ENCODE measurements around the gene S100A3. TPM values are rescaled to one million over a fixed set of nuclear protein-coding genes. Genes with fewer than 3 reads are reported as not detected.

The S100A3 gene
- total and polyA plus RNA-seq, 4 donors = not detected

DNA sequence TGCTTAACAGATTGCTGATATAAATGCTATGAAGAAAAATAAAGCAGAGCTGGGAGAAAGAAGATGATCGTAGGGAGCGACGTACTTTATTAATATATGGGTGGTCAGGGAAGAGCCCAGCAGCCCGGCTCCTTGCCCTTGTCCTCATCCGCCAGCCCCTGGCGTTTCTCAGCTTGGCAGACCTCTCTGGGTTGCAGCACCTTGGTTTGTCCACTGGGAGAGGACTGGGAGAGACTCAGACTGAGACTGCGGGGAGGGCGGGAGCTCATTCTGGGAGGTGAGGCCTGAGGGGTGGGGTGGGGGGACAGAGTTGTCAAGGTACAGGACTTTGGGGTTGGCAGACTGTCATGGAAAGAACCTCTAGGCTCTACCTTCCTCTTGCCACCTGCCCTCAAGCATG, 3.3 kb upstream of the S100A3 start (continued):
- TF ChIP-seq NR2F2 (IDR thresholded peaks at IDR 0.05) = no peak
- TF ChIP-seq TAF1 (conservative IDR thresholded peaks at IDR 0.05) = no peak
- no peak for TF ChIP-seq HNF4A (conservative IDR thresholded peaks at IDR 0.05)
- no peak for TF ChIP-seq SP1 (IDR thresholded peaks at IDR 0.05)
- no peak for TF ChIP-seq RXRA (IDR thresholded peaks at IDR 0.05)
- TF ChIP-seq EGR1 (IDR thresholded peaks at IDR 0.05; ENCODE audit: low read depth in 2 of 2) = no peak
- no peak for TF ChIP-seq YY1 (IDR thresholded peaks at IDR 0.05)
- TF ChIP-seq, protein P1, sequence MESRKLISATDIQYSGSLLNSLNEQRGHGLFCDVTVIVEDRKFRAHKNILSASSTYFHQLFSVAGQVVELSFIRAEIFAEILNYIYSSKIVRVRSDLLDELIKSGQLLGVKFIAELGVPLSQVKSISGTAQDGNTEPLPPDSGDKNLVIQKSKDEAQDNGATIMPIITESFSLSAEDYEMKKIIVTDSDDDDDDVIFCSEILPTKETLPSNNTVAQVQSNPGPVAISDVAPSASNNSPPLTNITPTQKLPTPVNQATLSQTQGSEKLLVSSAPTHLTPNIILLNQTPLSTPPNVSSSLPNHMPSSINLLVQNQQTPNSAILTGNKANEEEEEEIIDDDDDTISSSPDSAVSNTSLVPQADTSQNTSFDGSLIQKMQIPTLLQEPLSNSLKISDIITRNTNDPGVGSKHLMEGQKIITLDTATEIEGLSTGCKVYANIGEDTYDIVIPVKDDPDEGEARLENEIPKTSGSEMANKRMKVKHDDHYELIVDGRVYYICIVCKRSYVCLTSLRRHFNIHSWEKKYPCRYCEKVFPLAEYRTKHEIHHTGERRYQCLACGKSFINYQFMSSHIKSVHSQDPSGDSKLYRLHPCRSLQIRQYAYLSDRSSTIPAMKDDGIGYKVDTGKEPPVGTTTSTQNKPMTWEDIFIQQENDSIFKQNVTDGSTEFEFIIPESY (IDR thresholded peaks at IDR 0.05) = no peak

DNA sequence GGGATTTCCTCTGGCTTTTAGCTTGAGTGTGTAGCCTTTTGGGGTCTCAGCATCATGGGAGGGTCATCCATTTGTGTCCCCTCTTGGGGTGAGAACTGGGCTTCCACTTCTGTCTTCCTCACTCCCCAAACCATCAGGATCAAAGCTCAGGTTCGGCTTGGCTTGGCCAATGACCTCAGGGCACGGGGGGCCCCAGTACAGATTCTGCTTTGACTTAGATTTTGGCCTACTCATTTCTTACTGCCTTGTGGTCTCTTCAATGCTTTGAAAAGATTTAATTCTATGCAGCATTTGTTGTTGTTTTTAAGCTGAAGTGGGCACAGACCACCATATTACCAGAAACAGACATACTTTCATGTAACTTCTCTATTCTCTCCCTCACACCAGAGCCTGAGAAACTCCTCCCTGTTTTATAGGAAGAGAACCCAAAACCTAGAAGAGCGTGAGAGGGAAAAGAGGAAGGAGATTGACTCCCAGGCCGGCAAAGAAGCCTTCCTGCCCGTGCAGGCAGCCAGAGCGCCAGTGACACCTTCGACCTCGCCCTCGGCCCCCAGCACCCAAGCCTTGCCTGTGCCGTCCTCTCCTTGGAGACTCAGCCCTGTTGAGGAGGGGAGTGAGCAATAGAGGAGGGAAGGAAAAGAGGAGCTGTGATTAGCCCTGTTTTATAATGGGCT, 1.9 kb upstream of the S100A3 start:
- no peaks in the 10 kb centered on the region for H3K27me3 ChIP-seq (ENCODE audit: control insufficient read depth in 4 of 4, insufficient read depth in 4 of 4, low read length in 3 of 4)
- no peak for TF ChIP-seq TAF1 (conservative IDR thresholded peaks at IDR 0.05)
- TF ChIP-seq, protein P2, sequence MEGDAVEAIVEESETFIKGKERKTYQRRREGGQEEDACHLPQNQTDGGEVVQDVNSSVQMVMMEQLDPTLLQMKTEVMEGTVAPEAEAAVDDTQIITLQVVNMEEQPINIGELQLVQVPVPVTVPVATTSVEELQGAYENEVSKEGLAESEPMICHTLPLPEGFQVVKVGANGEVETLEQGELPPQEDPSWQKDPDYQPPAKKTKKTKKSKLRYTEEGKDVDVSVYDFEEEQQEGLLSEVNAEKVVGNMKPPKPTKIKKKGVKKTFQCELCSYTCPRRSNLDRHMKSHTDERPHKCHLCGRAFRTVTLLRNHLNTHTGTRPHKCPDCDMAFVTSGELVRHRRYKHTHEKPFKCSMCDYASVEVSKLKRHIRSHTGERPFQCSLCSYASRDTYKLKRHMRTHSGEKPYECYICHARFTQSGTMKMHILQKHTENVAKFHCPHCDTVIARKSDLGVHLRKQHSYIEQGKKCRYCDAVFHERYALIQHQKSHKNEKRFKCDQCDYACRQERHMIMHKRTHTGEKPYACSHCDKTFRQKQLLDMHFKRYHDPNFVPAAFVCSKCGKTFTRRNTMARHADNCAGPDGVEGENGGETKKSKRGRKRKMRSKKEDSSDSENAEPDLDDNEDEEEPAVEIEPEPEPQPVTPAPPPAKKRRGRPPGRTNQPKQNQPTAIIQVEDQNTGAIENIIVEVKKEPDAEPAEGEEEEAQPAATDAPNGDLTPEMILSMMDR (IDR thresholded peaks at IDR 0.05; ENCODE audit: low read depth, low read length, missing input control) = no peak
- no peak for TF ChIP-seq RXRA (IDR thresholded peaks at IDR 0.05)
- TF ChIP-seq HNF4G (IDR thresholded peaks at IDR 0.05) = no peak
- TF ChIP-seq FOXA2 (IDR thresholded peaks at IDR 0.05) = no peak
- no peak for TF ChIP-seq YY1 (IDR thresholded peaks at IDR 0.05)
- no peak for TF ChIP-seq HNF4A (conservative IDR thresholded peaks at IDR 0.05)
- TF ChIP-seq, protein P3, sequence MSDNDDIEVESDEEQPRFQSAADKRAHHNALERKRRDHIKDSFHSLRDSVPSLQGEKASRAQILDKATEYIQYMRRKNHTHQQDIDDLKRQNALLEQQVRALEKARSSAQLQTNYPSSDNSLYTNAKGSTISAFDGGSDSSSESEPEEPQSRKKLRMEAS (IDR thresholded peaks at IDR 0.05) = no peak
- TF ChIP-seq, protein P4, sequence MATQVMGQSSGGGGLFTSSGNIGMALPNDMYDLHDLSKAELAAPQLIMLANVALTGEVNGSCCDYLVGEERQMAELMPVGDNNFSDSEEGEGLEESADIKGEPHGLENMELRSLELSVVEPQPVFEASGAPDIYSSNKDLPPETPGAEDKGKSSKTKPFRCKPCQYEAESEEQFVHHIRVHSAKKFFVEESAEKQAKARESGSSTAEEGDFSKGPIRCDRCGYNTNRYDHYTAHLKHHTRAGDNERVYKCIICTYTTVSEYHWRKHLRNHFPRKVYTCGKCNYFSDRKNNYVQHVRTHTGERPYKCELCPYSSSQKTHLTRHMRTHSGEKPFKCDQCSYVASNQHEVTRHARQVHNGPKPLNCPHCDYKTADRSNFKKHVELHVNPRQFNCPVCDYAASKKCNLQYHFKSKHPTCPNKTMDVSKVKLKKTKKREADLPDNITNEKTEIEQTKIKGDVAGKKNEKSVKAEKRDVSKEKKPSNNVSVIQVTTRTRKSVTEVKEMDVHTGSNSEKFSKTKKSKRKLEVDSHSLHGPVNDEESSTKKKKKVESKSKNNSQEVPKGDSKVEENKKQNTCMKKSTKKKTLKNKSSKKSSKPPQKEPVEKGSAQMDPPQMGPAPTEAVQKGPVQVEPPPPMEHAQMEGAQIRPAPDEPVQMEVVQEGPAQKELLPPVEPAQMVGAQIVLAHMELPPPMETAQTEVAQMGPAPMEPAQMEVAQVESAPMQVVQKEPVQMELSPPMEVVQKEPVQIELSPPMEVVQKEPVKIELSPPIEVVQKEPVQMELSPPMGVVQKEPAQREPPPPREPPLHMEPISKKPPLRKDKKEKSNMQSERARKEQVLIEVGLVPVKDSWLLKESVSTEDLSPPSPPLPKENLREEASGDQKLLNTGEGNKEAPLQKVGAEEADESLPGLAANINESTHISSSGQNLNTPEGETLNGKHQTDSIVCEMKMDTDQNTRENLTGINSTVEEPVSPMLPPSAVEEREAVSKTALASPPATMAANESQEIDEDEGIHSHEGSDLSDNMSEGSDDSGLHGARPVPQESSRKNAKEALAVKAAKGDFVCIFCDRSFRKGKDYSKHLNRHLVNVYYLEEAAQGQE (IDR thresholded peaks at IDR 0.05) = no peak
- TF ChIP-seq FOXA1 (IDR thresholded peaks at IDR 0.05) = no peak
- TF ChIP-seq JUND (IDR thresholded peaks at IDR 0.05) = no peak
- no peak for TF ChIP-seq GABPA (IDR thresholded peaks at IDR 0.05 in 1 of 2, conservative IDR thresholded peaks at IDR 0.05 in 1 of 2)
- TF ChIP-seq, protein P1 (IDR thresholded peaks at IDR 0.05) = no peak
- no peak for TF ChIP-seq RAD21 (IDR thresholded peaks at IDR 0.05)
- no peak for TF ChIP-seq EGR1 (IDR thresholded peaks at IDR 0.05; ENCODE audit: low read depth in 2 of 2)
- TF ChIP-seq NR2F2 (IDR thresholded peaks at IDR 0.05) = no peak
- TF ChIP-seq, protein P5, sequence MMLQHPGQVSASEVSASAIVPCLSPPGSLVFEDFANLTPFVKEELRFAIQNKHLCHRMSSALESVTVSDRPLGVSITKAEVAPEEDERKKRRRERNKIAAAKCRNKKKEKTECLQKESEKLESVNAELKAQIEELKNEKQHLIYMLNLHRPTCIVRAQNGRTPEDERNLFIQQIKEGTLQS (IDR thresholded peaks at IDR 0.05) = no peak
- no peak for TF ChIP-seq SP1 (IDR thresholded peaks at IDR 0.05)
- WGBS = 73% methylated on average over 10 of the region's 10 CpGs
- no peaks in the 10 kb centered on the region for H3K4me1 ChIP-seq (ENCODE audit: control insufficient read depth in 4 of 4, insufficient read depth in 4 of 4, low read length in 3 of 4)
- no peak overlapping the region for H3K9ac ChIP-seq (ENCODE audit: low read depth in 1 of 2, low read length in 2 of 2)
- H3K27ac ChIP-seq (ENCODE audit: low read depth in 1 of 2, low read length in 2 of 2) = no peak overlapping the region
- H3K9me3 ChIP-seq (ENCODE audit: control insufficient read depth in 4 of 4, low read length in 3 of 4) = no peaks in the 10 kb centered on the region
- DNase-seq (ENCODE audit: low spot score) = no peak
- H3K4me3 ChIP-seq (ENCODE audit: low read depth in 1 of 3, low read length in 3 of 3) = no peak overlapping the region
- no peaks in the 10 kb centered on the region for H3K36me3 ChIP-seq (ENCODE audit: control insufficient read depth in 4 of 4, insufficient read depth in 3 of 4, low read depth in 1 of 4, low read length in 3 of 4)
